HL-60 (cell line): ENCODE results near the gene POU2F1.

Experiments
- DNase-seq, 2 experiments: peaks; one replicate each; pipeline ENCODE4 v3.0.0-alpha.2; 2010 to 2020; ENCODE audit warnings: low read depth in 1 of 2, low spot score in 1 of 2
- H3K27ac ChIP-seq: fragments of 250-450 bp; sonication (Bioruptor Pico); replicated peaks from 2 replicates; pipeline ENCODE4 v1.5.1; 2020; ENCODE audit warnings: mild to moderate bottlenecking, moderate library complexity
- H3K27me3 ChIP-seq: fragments of 250-450 bp; sonication (Bioruptor Pico); 2 replicates; pipeline ENCODE4 v1.5.1; 2021; ENCODE audit warnings: mild to moderate bottlenecking, moderate library complexity; ENCODE audit not compliant: insufficient read depth, poor library complexity, severe bottlenecking
- H3K4me3 ChIP-seq: replicated peaks from 2 replicates; pipeline ENCODE4 v1.5.1; 2011; ENCODE audit warnings: mild to moderate bottlenecking, control low read depth, low read length; ENCODE audit not compliant: insufficient read depth
- CTCF ChIP-seq: IDR thresholded peaks from one replicate; pipeline ENCODE4 v1.5.1; 2011; ENCODE audit warnings: low read length, control low read depth, inconsistent platforms; ENCODE audit not compliant: insufficient read depth
- GABPA ChIP-seq: IDR thresholded peaks from 2 replicates; pipeline ENCODE4 v1.6.1; 2012; ENCODE audit warnings: low read depth
- POLR2AphosphoS5 ChIP-seq: IDR thresholded peaks from 2 replicates; pipeline ENCODE4 v1.6.1; 2012; ENCODE audit warnings: low read depth
- REST ChIP-seq: IDR thresholded peaks from 2 replicates; pipeline ENCODE4 v1.6.1; 2012; ENCODE audit warnings: low read depth; ENCODE audit not compliant: insufficient replicate concordance
- SPI1 ChIP-seq: IDR thresholded peaks from 2 replicates; pipeline ENCODE4 v1.6.1; 2012; ENCODE audit warnings: low read depth, mild to moderate bottlenecking, borderline replicate concordance

The POU2F1 gene

DNA sequence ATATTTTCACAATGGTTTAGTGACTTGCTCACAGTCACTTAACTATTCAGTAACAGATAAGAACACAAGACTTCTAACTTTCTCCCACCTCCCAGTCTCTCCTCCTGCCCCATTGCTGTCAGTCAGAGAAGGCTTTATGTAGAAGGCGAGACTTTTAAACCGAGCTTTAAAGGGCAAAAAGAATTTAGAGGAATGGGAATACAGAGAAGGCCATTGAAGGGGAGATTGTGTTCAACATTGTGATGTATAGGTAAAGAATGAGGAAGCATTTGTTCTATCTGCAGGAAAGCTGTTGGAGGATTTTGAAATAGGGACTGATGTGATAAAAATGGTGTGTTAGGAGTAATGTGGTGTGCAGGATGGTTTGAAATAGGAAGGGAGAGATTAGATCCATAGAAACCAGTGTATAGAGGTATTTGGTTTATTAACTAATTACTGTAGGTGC lies 7.3 kb downstream of the POU2F1 start:
- no peaks in the 10 kb centered on the region for H3K27me3 ChIP-seq
- peak overlapping the region; percentile 73 for H3K27ac ChIP-seq
- H3K4me3 ChIP-seq: no peak overlapping the region
- TF ChIP-seq SPI1 (no peak), GABPA (no peak), REST (no peak), POLR2AphosphoS5 (no peak), CTCF (no peak)
- DNase-seq: peak in 1 of 2 experiments; percentile 41

DNA sequence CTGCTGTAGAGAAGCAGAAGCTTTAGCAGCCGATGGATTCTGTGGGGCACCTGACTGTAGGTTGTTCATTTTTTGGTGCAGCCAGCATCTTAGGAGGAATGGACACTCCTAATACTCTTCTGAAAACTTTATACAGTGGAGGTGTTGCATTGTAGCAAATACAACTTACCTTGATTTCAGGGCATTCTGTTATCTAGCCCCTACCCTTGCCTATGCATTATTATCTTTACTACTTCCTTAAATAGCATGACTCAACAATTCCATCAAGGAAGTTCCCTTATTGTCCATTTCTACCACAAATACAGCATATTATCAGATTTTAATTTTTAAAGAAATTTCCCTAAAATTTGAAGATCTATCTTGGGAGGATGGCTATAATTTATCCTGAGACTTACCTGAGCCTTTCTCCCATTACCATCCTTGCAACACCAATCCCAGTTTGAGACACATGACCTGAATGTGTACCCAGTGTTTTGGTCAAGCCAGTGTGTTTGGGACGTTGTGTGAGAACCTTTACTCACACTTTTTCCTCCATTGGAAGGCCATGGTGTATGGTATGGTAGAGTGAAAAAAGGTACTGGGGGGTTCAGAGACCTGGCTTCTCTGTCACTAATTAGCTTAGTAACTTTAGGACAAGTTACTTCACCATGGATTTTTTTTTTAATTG lies 9.2 kb downstream of the POU2F1 start:
- H3K27ac ChIP-seq: peak overlapping the region; percentile 73
- TF ChIP-seq SPI1 (peak; percentile 21; the same call in 1 of the 2 replicates), CTCF (no peak), GABPA (no peak)
- DNase-seq: peak in 1 of 2 experiments; percentile 30

DNA sequence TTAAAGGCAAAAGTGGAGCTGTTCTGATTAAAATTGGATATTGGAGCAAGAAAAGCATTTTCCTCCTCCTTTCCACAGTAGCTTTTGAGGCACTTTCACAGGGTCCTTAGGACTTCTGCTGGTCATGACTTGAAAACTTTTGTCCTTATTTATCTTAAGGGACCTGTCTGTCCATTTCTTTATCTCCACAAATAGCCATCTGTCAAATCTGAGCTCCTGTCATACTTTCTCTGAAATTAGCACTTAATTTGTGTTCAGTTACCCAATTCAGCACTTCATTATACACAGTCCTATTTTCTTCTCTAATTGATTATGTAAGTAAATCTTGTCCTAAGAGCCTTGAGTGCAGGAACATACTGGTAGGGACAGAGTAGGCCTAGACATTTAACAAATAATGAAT lies 9.8 kb downstream of the POU2F1 start:
- DNase-seq: no peak
- TF ChIP-seq POLR2AphosphoS5 (no peak), SPI1 (no peak), REST (no peak), GABPA (no peak), CTCF (no peak)
- no peak overlapping the region for H3K4me3 ChIP-seq
- no peaks in the 10 kb centered on the region for H3K27me3 ChIP-seq
- H3K27ac ChIP-seq: peak overlapping the region; percentile 73

More for the DNA sequence above, 9.2 kb downstream of the POU2F1 start:
- Histone ChIP-seq H3K4me3 (no peak overlapping the region), H3K27me3 (no peaks in the 10 kb centered on the region)
